Pancreas (tissue), 10 donors: ENCODE measurements around the gene SMIM44. TPM values are rescaled to one million over a fixed set of nuclear protein-coding genes. Genes with fewer than 3 reads are reported as not detected.

Experiments
- ATAC-seq, 4 donors: fragments of 200-7000 bp; cut with Tn5 transposase; one replicate each; pipeline versions ENCODE4 v1.8.0 to v1.9.1; 2020; ENCODE audit warnings: mild to moderate bottlenecking in 4 of 4, moderate library complexity in 4 of 4
- DNase-seq, 6 donors: peaks; one replicate each; pipeline ENCODE4 v3.0.0-alpha.2; 2020
- FAIRE-seq: peaks from 2 replicates; lab custom pipeline; 2012; peaks lifted over from hg19 to GRCh38; lab: Jason Lieb, UNC
- H3K27ac ChIP-seq, 4 donors: fragments of 200-600 bp; sonication (generic); 1 replicate in 3 of 4; 2 replicates in 1 of 4; pipeline versions ENCODE4 v1.5.0 to v1.8.0; 2020
- H3K27me3 ChIP-seq, 4 donors: fragments of 200-600 bp; one replicate each; pipeline ENCODE4 v1.8.0; 2021
- H3K36me3 ChIP-seq, 3 donors: fragments of 200-600 bp; sonication (generic) in 1 of 3; one replicate each; pipeline versions ENCODE4 v1.5.0 to v1.8.0; 2020 to 2021
- H3K4me1 ChIP-seq, 3 donors: fragments of 200-600 bp; one replicate each; pipeline ENCODE4 v1.8.0; 2021
- H3K4me3 ChIP-seq, 4 donors: fragments of 200-600 bp; sonication (generic) in 2 of 4; one replicate each; pipeline versions ENCODE4 v1.5.0 to v1.8.0; 2020 to 2021
- H3K9me3 ChIP-seq, 4 donors: fragments of 200-600 bp; one replicate each; pipeline ENCODE4 v1.8.0; 2021
- WGBS, 2 donors: extraction: QIAGEN DNeasy Blood & Tissue Kit; methylation state at CpG; one replicate each; pipeline ENCODE4 v1.1.7; 2013; 5-methylcytosine and 5-hydroxymethylcytosine counted together
- intact Hi-C, 3 donors: fragments of 100-400 bp; cut with DNase I; formaldehyde crosslinking; loops; one replicate each; pipeline versions ENCODE4 v1.11.1 to v1.14.2; 2022
- polyA plus RNA-seq, 2 donors: library from polyadenylated mRNA; stranded (reverse); fragments of 200-250 nt; gene quantifications; one replicate each; pipeline ENCODE4 v1.2.3, GENCODE V29; 2013
- total RNA-seq, 6 donors: library from RNA; stranded (reverse); fragmentation: NEBNext Ultra II Directional in 4 of 6; extraction: Animal tissue kit (Norgen Biotek cat#: 25700) in 4 of 6; gene quantifications; one replicate each; pipeline versions ENCODE4 v1.2.1 to v1.2.4, GENCODE V29; 2021 to 2023
- TF ChIP-seq, protein P1 (sequence below), 4 donors: fragments of 200-600 bp; sonication (generic) in 3 of 4; IDR thresholded peaks; one replicate each; pipeline versions ENCODE4 v1.5.0 to v1.8.0; 2021; ENCODE audit warnings: antibody characterized with exemption in 4 of 4
- donor health status: healthy with polysubstance abuse.
- donor health status: DM: no; HTN: no; CAD: no; lungs with moderate emphysema.
- donor health status: DM: no; HTN: no; CAD: no.
- donor health status: control.
- donor health status: control.
- donor health status: Bipolar disorder and iron deficiency.
- donor health status: DM: yes; HTN: yes; CAD: no.
- donor health status: DM: no; HTN: no; CAD: no.
- donor health status: DM: no; HTN: no; CAD: no.
- donor health status: DM: yes; HTN: yes; CAD: no.

The SMIM44 gene
- total and polyA plus RNA-seq, 8 donors, result 0.92 TPM; not detected in 7

DNA sequence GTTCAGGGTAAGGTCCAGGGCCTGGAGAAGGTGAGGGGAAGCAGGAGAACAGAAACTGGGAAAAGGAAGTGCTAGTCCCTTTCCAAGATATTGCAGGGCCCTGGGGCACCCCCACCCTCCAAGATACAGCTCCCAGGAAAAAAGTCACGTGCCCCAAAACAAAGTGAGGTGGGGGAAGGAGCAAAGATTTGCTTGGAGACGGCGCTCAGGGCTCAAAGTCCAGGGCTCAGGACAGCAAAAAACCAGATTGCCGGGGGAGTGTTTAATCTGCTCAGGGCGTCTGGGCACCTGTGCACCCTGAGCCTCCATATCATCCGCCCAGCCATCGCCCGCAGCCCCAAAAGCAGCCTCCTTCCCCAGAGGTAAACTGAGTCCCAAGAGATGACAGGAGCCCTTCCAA is 9.2 kb downstream of the SMIM44 start:
- Histone ChIP-seq H3K4me3 (no peak overlapping the region), H3K27me3 (no peaks in the 10 kb centered on the region), H3K9me3 (no peaks in the 10 kb centered on the region), H3K4me1 (peaks cover 0 to 5% (median 0%) of the 10 kb centered on the region in 3 donors), H3K36me3 (no peaks in the 10 kb centered on the region), H3K27ac (peak overlapping the region in 1 of 4 donors; percentile 19)
- 11 to 23% methylated on average over 8 of the region's 8 CpGs for WGBS, 2 donors
- ATAC-seq (peak in 3 of 4 donors; percentile 28 to 68 (median 42)), DNase-seq (peak in 2 of 6 donors; percentile 25 to 49), FAIRE-seq (no peak)
- intact Hi-C loops, result loop anchor here in 2 of 3 donors (5.0 to 10.0 kb wide), 2 partner anchors 147 to 159 kb away; no protein-coding TSS in a partner anchor
- TF ChIP-seq, protein P1, sequence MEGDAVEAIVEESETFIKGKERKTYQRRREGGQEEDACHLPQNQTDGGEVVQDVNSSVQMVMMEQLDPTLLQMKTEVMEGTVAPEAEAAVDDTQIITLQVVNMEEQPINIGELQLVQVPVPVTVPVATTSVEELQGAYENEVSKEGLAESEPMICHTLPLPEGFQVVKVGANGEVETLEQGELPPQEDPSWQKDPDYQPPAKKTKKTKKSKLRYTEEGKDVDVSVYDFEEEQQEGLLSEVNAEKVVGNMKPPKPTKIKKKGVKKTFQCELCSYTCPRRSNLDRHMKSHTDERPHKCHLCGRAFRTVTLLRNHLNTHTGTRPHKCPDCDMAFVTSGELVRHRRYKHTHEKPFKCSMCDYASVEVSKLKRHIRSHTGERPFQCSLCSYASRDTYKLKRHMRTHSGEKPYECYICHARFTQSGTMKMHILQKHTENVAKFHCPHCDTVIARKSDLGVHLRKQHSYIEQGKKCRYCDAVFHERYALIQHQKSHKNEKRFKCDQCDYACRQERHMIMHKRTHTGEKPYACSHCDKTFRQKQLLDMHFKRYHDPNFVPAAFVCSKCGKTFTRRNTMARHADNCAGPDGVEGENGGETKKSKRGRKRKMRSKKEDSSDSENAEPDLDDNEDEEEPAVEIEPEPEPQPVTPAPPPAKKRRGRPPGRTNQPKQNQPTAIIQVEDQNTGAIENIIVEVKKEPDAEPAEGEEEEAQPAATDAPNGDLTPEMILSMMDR (IDR thresholded peaks at IDR 0.05), result no peak

DNA sequence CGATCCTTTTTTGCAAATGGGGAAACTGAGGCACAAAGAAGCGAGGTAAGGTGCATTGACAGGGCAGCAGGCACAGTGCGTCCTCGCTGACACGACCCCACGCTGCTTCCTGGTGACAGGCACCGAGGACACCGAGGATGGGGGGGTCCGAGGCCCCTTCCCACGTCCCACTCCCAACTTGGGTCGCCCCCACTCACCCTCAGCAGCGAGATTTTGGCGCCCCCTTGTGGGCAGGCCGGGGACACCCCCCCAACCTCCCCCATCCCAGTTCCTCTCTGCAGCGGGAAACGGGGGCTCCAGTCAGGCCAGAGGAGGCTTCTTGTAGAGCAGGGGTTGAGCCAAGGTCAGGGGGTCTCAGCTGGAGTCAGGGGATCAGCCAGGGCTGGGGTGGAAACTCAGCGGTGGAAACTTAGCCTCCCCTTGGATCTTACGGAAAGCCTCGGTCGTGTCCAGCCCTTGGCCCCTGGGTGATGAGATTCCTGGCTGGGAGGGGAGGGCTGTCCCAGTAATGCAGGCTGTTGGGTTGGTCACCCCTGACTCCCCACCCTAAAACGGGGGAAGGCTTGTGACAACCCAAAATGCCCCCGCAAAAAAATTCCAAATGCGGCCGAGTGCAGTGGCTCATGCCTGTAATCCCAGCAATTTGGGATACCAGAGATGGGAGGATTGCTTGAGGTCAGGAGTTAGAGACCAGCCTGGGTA is 11.1 kb downstream of the SMIM44 start:
- Histone ChIP-seq H3K27ac (no peak overlapping the region), H3K9me3 (no peaks in the 10 kb centered on the region), H3K36me3 (no peaks in the 10 kb centered on the region), H3K27me3 (no peaks in the 10 kb centered on the region), H3K4me3 (no peak overlapping the region), H3K4me1 (peaks cover 0 to 5% (median 0%) of the 10 kb centered on the region in 3 donors)
- FAIRE-seq (no peak), DNase-seq (peak in 3 of 6 donors; percentile 56 to 81 (median 65)), ATAC-seq (peak; percentile 37 to 68 (median 63))
- TF ChIP-seq, protein P1 (IDR thresholded peaks at IDR 0.05), result peak; percentile 64 to 82 (median 76)
- intact Hi-C loops, result loop anchor here in 2 of 3 donors (5.0 to 10.0 kb wide), 2 partner anchors 145 to 157 kb away; no protein-coding TSS in a partner anchor
- 21 to 24% methylated on average over 24 of the region's 24 CpGs for WGBS, 2 donors

DNA sequence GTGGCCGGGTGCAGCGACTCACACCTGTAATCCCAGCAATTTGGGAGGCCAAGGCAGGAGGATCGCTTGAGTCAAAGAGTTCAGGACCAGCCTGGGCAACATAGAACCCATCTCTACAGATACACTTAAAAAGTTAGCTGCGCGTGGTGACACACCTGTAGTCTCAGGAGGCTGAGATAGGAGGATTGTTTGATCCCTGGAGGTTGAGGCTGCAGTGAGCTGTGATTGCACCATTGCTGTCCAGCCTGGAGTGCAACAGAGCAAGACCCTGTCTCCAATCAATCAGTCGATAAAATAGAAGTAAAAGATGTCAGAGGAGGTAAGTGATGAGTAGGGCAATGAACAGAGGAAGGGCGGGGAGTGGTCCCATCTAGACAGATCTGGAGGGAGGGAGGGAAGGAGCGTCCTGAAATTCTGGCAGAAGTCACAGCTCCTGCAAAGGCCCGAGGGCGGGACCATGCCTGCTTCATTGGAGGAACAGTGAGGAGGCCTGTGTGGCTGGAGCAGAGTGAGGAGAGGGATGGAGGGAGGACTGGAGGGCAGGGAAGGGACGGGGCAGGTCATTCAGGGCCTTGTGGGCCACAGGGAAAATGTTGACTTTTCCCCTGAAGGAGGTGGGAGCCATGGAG is 12.6 kb downstream of the SMIM44 start:
- TF ChIP-seq, protein P1 (IDR thresholded peaks at IDR 0.05), result no peak
- Histone ChIP-seq H3K27ac (no peak overlapping the region), H3K9me3 (no peaks in the 10 kb centered on the region), H3K27me3 (no peaks in the 10 kb centered on the region), H3K36me3 (no peaks in the 10 kb centered on the region), H3K4me1 (peaks cover 0 to 5% (median 0%) of the 10 kb centered on the region in 3 donors), H3K4me3 (no peak overlapping the region)
- peak in 2 of 6 donors; percentile 37 to 49 for DNase-seq
- no peak for FAIRE-seq
- peak in 2 of 4 donors; percentile 10 to 16 for ATAC-seq
- 54 to 57% methylated on average over 11 of the region's 11 CpGs for WGBS, 2 donors
- intact Hi-C loops, result loop anchor here in 2 of 3 donors (5.0 to 10.0 kb wide), 2 partner anchors 143 to 156 kb away; no protein-coding TSS in a partner anchor

DNA sequence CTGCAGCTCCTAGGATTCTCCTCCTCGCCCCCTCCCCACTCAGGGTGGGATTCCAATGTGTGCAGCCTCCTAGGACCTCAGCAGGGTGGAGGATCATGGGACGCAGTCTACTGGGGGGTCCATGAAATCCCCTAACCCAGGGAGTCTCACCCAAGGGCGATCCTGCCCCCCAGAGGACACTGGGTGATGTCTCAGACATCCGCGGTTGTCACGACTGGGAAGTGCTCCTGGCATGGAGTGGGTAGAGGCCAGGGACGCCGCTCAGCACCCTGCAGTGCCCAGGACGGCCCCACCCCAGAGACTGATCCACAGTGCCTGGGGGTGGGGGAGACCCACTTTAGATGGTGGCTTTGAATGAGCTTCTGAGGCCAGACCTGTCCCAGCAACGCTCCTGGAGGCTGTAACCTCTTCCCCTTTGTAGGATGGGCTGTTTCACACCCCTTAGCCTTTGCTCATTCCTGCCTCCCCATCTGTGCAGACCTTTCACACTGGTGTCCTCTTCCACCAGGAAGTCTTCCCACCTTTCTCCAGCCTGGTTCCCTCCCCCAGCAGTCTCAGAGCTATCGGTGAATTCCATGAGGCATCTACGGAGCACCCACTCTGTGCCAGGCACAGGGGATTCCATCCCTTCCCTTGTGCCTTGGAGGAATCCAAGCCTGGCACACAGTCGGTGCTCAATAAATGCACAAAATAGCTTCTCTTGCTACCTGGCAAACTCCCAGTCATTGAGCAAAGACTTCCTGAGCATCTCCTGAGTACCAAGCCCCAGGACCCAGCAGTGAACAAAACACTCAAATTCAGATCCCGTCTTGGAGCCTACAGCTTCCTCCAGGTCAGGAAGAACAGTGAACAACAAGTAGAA is 13.4 kb downstream of the SMIM44 start:
- Histone ChIP-seq H3K27ac (no peak overlapping the region), H3K27me3 (no peaks in the 10 kb centered on the region), H3K9me3 (no peaks in the 10 kb centered on the region), H3K4me1 (peaks cover 0 to 5% (median 0%) of the 10 kb centered on the region in 3 donors), H3K4me3 (no peak overlapping the region), H3K36me3 (no peaks in the 10 kb centered on the region)
- ATAC-seq, result peak in 2 of 4 donors; percentile 6 to 8
- TF ChIP-seq, protein P1 (IDR thresholded peaks at IDR 0.05), result no peak
- FAIRE-seq, result no peak
- peak in 2 of 6 donors; percentile 22 to 39 for DNase-seq
- WGBS, 2 donors, result 48 to 54% methylated on average over 14 of the region's 14 CpGs
- intact Hi-C loops, result loop anchor here (5.0 to 10.0 kb wide), 3 partner anchors 143 to 155 kb away; no protein-coding TSS in a partner anchor
